ENCODE data around the gene SLC25A39. TPM values are rescaled to one million over a fixed set of nuclear protein-coding genes. Genes with fewer than 3 reads are reported as not detected.

SLC25A39 gene
- total RNA-seq, 1 donor from 2014 or later = 104 TPM

GRCh38 chr17:44284024-44284400, 40.6 kb downstream of the SLC25A39 start:
- no peak for TF ChIP-seq CTCF (IDR thresholded peaks at IDR 0.05; ENCODE audit: partially characterized antibody, unreplicated experiment)
- H3K36me3 Mint-ChIP-seq (ENCODE audit: unreplicated experiment) = no peaks in the 10 kb centered on the region
- no peak overlapping the region for H3K27ac Mint-ChIP-seq (ENCODE audit: unreplicated experiment)
- no peak for DNase-seq
- peaks cover 4% of the 10 kb centered on the region for H3K9me3 Mint-ChIP-seq (ENCODE audit: unreplicated experiment)
- peaks cover 7% of the 10 kb centered on the region for H3K27me3 Mint-ChIP-seq (ENCODE audit: unreplicated experiment)
- H3K4me1 Mint-ChIP-seq (ENCODE audit: low read depth, unreplicated experiment) = no peaks in the 10 kb centered on the region
- no peak overlapping the region for H3K4me3 Mint-ChIP-seq (ENCODE audit: unreplicated experiment)

DNA sequence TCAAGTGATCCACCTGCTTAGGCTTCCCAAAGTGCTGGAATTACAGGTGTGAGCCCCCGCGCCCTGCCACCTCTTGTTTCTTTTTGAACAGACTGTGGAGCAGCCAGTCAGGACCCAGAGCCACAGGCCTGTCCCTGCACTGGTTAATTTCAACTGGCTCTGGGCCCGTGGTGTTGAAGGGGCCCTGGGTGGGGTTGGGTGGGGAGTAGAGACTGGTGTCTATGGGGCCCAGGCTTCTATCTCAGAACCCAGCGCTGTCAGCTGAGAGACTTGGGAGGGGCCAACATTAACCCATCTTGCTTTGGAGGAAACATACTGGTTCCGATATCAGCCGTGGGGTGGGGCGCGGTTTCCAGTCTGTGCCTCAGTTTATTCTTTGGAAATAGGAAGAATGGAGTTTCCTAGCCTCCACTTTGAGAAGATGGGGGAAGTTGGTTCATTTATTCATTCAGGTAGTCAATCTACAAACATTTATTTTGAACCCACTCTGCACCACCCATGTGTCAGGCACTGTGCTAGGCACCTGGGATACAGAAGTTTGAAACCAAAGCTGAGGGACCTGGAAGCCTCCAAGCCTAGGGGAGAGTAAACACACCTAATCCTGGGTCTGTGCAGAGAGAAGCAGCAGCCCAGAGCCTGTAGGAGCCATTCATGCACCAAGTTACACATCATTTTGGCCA, 41.1 kb downstream of the SLC25A39 start:
- no peaks in the 10 kb centered on the region for H3K36me3 Mint-ChIP-seq (ENCODE audit: unreplicated experiment)
- H3K4me1 Mint-ChIP-seq (ENCODE audit: low read depth, unreplicated experiment) = no peaks in the 10 kb centered on the region
- H3K27me3 Mint-ChIP-seq (ENCODE audit: unreplicated experiment) = peaks cover 7% of the 10 kb centered on the region
- TF ChIP-seq CTCF (IDR thresholded peaks at IDR 0.05; ENCODE audit: partially characterized antibody, unreplicated experiment) = no peak
- H3K9me3 Mint-ChIP-seq (ENCODE audit: unreplicated experiment) = peaks cover 4% of the 10 kb centered on the region
- H3K27ac Mint-ChIP-seq (ENCODE audit: unreplicated experiment) = no peak overlapping the region
- no peak overlapping the region for H3K4me3 Mint-ChIP-seq (ENCODE audit: unreplicated experiment)
- no peak for DNase-seq

DNA sequence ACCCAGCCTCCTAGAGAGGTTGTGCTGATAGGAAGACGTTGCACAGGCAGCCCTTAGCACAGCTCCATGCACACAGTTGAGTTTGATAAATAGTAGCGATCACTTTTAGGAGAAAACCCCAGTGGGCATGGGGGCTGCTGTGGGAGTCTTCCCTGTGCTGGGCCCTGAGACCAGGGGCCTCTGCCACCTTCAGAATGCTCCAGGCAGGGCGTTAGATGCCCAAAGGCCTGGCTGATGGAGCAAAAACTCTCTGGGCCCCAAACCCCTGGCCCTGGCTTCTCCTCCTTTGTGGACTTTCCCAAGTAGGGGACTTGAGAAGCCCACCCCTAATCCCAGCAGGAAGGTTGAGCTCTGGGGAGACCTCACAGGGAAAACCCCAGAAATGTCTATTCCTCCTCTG, 42.4 kb downstream of the SLC25A39 start:
- H3K4me1 Mint-ChIP-seq (ENCODE audit: low read depth, unreplicated experiment) = no peaks in the 10 kb centered on the region
- DNase-seq = no peak
- H3K36me3 Mint-ChIP-seq (ENCODE audit: unreplicated experiment) = no peaks in the 10 kb centered on the region
- H3K27ac Mint-ChIP-seq (ENCODE audit: unreplicated experiment) = no peak overlapping the region
- no peak for TF ChIP-seq CTCF (IDR thresholded peaks at IDR 0.05; ENCODE audit: partially characterized antibody, unreplicated experiment)
- no peaks in the 10 kb centered on the region for H3K27me3 Mint-ChIP-seq (ENCODE audit: unreplicated experiment)
- H3K4me3 Mint-ChIP-seq (ENCODE audit: unreplicated experiment) = no peak overlapping the region
- H3K9me3 Mint-ChIP-seq (ENCODE audit: unreplicated experiment) = peaks cover 4% of the 10 kb centered on the region

DNA sequence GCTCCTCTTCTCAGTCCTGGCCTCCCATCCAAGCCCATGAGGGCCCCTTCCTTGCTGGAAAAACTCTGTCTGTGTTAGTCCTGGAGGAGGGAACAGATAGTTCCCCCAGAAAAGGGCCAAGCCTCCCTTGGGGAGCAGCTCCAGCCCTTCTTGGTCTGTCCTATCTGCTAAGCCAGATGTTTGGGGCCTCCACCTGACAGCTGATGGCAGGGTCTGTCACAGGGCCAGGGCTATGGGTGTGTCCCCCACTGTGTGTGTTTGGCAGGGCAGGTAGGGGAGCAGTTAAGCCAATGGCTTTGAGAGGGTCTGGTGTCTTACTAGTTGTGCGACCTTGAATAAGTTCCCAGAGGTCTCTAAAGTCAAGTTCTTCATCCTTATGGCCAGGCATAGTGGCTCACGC, 43.1 kb downstream of the SLC25A39 start:
- Mint-ChIP-seq H3K4me1 (ENCODE audit: low read depth, unreplicated experiment) (no peaks in the 10 kb centered on the region), H3K27me3 (ENCODE audit: unreplicated experiment) (no peaks in the 10 kb centered on the region), H3K36me3 (ENCODE audit: unreplicated experiment) (no peaks in the 10 kb centered on the region), H3K9me3 (ENCODE audit: unreplicated experiment) (peaks cover 4% of the 10 kb centered on the region), H3K4me3 (ENCODE audit: unreplicated experiment) (no peak overlapping the region), H3K27ac (ENCODE audit: unreplicated experiment) (no peak overlapping the region)
- no peak for DNase-seq
- no peak for TF ChIP-seq CTCF (IDR thresholded peaks at IDR 0.05; ENCODE audit: partially characterized antibody, unreplicated experiment)

DNA sequence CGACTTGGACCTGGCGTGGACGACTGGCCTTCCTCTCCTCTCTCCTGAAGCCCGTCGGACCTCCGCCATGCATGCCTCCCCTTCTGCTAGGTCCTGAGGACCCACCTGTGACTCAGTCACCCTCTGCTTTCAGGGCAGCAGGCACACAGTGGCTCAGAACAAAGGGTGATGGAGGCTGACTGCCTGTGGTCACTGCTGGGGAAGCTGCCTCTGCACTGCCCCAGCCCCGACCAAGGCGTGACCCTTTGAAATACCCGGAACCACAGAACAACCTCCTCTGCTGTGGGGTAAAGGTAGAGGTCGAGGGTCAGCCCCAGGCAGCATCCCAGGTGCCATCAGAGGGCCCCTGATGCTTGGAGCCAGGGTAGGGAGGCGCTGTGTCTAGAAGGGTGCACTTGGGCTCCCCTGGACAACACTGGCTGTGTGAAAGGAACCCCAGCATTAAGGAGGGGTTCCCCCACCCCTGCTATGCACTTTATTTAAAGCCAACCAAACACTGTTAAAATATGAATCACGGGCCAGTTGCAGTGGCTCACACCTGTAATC, 44.2 kb downstream of the SLC25A39 start:
- Mint-ChIP-seq H3K9me3 (ENCODE audit: unreplicated experiment) (peaks cover 4% of the 10 kb centered on the region), H3K4me3 (ENCODE audit: unreplicated experiment) (no peak overlapping the region), H3K4me1 (ENCODE audit: low read depth, unreplicated experiment) (no peaks in the 10 kb centered on the region), H3K27me3 (ENCODE audit: unreplicated experiment) (no peaks in the 10 kb centered on the region), H3K27ac (ENCODE audit: unreplicated experiment) (peak overlapping the region; percentile 52), H3K36me3 (ENCODE audit: unreplicated experiment) (no peaks in the 10 kb centered on the region)
- DNase-seq = no peak
- TF ChIP-seq CTCF (IDR thresholded peaks at IDR 0.05; ENCODE audit: partially characterized antibody, unreplicated experiment) = no peak

Measured in glutamatergic neuron (in vitro differentiated cells).